ENCODE measurements around the gene NAT10. TPM values are rescaled to one million over a fixed set of nuclear protein-coding genes. Genes with fewer than 3 reads are reported as not detected.

The NAT10 gene
- polyA plus RNA-seq, 1 experiment: 30.5 TPM

DNA sequence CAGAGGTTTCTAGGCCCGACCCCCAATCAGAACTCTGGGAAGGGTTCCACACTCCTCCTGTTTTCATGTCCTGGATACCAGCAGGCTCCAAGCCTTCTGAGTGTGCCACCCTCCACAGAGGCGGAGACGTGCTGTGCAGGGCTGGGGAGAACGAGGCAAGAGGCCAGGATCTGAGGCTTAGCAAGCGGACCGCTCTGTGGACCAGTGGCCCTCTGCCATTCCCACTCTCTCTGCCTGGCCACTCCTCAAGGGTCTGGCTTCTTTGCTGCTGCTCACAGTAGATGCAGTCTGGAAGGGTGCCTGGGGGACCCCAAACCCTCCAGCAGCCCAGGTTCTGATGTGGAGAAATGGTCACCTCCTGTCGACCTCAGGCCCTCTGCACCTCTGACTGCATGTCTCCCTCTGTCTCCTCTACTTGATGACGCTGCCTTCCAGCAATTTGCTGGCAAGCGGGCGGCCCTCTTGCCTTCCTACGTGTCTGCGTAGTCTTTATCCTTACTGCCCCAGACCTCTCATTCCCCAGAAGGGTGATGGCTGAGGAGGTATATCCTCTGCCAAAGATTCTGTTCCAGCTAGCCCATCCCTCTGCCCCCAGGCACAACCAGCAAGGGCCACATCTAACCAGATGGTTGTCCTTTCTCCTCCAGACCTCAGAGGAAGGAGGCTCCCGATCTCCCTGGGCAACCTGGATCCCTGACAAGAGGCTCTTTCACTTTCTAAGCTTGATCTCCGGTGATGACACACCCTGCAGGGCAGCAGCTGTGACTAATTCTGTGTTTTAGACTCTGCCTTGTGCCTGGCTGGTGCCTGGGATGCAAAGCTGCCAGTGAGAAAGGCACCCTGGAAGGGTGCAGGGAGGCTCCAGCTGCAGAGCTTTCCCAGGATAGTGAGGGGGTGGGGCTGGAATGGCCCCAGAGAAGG lies 87.3 kb downstream of the NAT10 start:
- POLR2A ChIA-PET: interaction anchor here (0.7 to 1.4 kb wide), 3 partner anchors 19 to 165 kb away, joined by 3 to 5 read pairs (median 5); partner anchors contain the start of gene ABTB2
- peak overlapping the region; percentile 95 for H3K27ac ChIP-seq (ENCODE audit: low read depth, low read length)
- TF ChIP-seq, protein P1, sequence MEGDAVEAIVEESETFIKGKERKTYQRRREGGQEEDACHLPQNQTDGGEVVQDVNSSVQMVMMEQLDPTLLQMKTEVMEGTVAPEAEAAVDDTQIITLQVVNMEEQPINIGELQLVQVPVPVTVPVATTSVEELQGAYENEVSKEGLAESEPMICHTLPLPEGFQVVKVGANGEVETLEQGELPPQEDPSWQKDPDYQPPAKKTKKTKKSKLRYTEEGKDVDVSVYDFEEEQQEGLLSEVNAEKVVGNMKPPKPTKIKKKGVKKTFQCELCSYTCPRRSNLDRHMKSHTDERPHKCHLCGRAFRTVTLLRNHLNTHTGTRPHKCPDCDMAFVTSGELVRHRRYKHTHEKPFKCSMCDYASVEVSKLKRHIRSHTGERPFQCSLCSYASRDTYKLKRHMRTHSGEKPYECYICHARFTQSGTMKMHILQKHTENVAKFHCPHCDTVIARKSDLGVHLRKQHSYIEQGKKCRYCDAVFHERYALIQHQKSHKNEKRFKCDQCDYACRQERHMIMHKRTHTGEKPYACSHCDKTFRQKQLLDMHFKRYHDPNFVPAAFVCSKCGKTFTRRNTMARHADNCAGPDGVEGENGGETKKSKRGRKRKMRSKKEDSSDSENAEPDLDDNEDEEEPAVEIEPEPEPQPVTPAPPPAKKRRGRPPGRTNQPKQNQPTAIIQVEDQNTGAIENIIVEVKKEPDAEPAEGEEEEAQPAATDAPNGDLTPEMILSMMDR (IDR thresholded peaks at IDR 0.05; ENCODE audit: low read depth, low read length): no peak
- DNase-seq (ENCODE audit: low read depth, low spot score): peak; percentile 69
- H3K4me3 ChIP-seq (ENCODE audit: low read depth, low read length): peak overlapping the region; percentile 53
- peaks cover 5% of the 10 kb centered on the region for H3K27me3 ChIP-seq (ENCODE audit: control insufficient read depth, insufficient read depth, low read length)
- no peaks in the 10 kb centered on the region for H3K9me3 ChIP-seq (ENCODE audit: control insufficient read depth, insufficient read depth, low read length)
- CTCF ChIA-PET: interaction anchor here (1.3 kb wide), 1 partner anchor 19 kb away, joined by 3 read pairs; no protein-coding TSS in a partner anchor

DNA sequence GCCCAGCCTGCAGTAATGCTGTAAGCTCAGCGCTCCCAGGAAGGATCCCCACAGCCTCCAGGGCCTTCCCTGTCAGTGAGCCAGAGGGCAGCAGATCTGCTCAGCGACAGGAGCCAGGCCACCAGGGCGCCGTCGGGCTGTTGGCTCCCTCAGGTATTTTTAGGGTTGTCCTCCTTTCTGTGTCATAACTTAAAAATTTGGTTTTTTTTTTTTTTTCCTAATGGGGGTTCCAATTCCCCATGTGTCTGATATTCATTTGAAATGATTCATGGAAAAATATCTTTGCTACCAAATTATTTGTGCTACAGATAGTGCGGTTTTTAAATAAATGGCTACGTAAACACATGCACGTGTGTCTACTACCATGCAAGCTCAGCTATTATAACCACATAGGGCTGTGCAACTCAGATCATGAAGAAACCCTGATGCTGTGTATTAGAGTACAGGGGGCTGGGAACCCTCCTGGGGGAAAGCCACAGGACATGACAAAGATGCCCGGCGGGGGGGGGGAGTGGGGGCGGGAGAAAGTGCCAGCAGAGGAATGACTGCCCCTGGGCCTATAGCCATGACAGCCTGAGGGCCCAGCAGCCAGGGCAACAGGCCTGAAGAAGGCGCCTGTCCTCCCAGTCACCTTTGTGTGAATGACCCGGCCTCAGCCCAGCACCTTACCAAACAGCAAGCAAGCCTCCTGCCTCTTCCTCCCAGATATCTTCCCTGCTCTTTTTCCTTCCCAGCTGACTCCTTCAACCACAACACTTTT lies 89.3 kb downstream of the NAT10 start:
- ChIA-PET CTCF (no interaction called here), POLR2A (no interaction called here)
- Histone ChIP-seq H3K27ac (ENCODE audit: low read depth, low read length) (no peak overlapping the region), H3K4me3 (ENCODE audit: low read depth, low read length) (no peak overlapping the region), H3K9me3 (ENCODE audit: control insufficient read depth, insufficient read depth, low read length) (no peaks in the 10 kb centered on the region), H3K27me3 (ENCODE audit: control insufficient read depth, insufficient read depth, low read length) (no peaks in the 10 kb centered on the region)
- TF ChIP-seq, protein P1 (IDR thresholded peaks at IDR 0.05; ENCODE audit: low read depth, low read length): peak; percentile 5; the same call in 1 of the 2 replicates
- DNase-seq (ENCODE audit: low read depth, low spot score): no peak

Small RNAs within 50 kb of the gene (small RNA-seq; reads per million reads assigned to genes)
- gene RF00019 (ENCODE audit: insufficient read length, low read depth): not detected

Other genes starting within 250 kb of the NAT10 start
- gene LMO2, start 213.6 kb upstream of the NAT10 start, polyA plus RNA-seq (2011; rRNA removed): 0.05 TPM in 1 of 2 replicates, not detected in the other
- 202 and 251 TPM in 2 replicates for gene CAPRIN1, start 53.9 kb upstream of the NAT10 start, polyA plus RNA-seq (2011; rRNA removed)